Measurements from ENCODE around the gene MTHFD1L. TPM values are rescaled to one million over a fixed set of nuclear protein-coding genes. Genes with fewer than 3 reads are reported as not detected.

The MTHFD1L gene
- total and polyA plus RNA-seq, 2 donors (not counting 1 experiment from before 2014, with no cell fraction given): 36.1 to 48.9 TPM

DNA sequence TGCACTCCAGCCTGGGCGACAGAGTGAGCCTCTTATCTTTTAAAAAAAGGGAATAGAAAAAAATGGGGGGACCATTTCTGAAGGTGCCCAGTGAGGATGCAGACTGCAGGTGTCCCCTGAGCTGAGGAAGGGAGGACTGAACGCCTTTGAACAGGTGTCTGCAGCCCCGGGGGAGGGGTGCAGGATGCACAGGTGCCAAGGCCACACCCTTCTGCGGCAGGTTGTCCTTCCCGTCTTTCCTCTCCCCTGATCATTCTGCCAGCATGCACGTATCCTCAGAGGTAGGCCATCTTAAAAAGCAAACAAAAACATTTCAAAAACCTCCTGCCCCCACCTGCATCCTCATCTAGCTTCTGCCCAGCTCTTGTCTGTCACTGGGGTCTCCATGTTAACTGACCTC is 101.3 kb downstream of the MTHFD1L start:
- Histone ChIP-seq H4K20me1 (ENCODE audit: control insufficient read depth, extremely low read depth, insufficient read depth, low read length) (no peaks in the 10 kb centered on the region), H3K9me3 (ENCODE audit: control insufficient read depth, insufficient read depth, low read depth, low read length) (no peaks in the 10 kb centered on the region), H3K4me1 (ENCODE audit: control insufficient read depth, extremely low read depth, insufficient read depth, low read length) (no peaks in the 10 kb centered on the region), H3K9ac (ENCODE audit: insufficient read depth, low read length) (no peak overlapping the region), H3K4me2 (ENCODE audit: extremely low read depth, insufficient read depth, low read length) (no peak overlapping the region), H3K27me3 (ENCODE audit: control insufficient read depth, insufficient read depth, low read length) (no peaks in the 10 kb centered on the region), H3K36me3 (ENCODE audit: control insufficient read depth, insufficient read depth, low read length) (peaks cover 11% of the 10 kb centered on the region), H3K79me2 (ENCODE audit: control insufficient read depth, insufficient read depth, low read length) (no peaks in the 10 kb centered on the region), H3K4me3 (replicated peaks in 1 of 4; ENCODE audit: control extremely low read depth in 1 of 4, insufficient read depth in 1 of 4, low read depth in 3 of 4, low read length in 4 of 4) (no peak overlapping the region), H2AFZ (ENCODE audit: low read length) (no peak overlapping the region), H3K27ac (ENCODE audit: insufficient read depth, low read length) (no peak overlapping the region)
- DNase-seq (ENCODE audit: low read depth in 2 of 2): no peak
- TF ChIP-seq EZH2 (IDR thresholded peaks at IDR 0.05; ENCODE audit: low read length, missing control alignments): no peak
- TF ChIP-seq, protein P1, sequence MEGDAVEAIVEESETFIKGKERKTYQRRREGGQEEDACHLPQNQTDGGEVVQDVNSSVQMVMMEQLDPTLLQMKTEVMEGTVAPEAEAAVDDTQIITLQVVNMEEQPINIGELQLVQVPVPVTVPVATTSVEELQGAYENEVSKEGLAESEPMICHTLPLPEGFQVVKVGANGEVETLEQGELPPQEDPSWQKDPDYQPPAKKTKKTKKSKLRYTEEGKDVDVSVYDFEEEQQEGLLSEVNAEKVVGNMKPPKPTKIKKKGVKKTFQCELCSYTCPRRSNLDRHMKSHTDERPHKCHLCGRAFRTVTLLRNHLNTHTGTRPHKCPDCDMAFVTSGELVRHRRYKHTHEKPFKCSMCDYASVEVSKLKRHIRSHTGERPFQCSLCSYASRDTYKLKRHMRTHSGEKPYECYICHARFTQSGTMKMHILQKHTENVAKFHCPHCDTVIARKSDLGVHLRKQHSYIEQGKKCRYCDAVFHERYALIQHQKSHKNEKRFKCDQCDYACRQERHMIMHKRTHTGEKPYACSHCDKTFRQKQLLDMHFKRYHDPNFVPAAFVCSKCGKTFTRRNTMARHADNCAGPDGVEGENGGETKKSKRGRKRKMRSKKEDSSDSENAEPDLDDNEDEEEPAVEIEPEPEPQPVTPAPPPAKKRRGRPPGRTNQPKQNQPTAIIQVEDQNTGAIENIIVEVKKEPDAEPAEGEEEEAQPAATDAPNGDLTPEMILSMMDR (conservative IDR thresholded peaks at IDR 0.05 in 1 of 2, IDR thresholded peaks at IDR 0.05 in 1 of 2; ENCODE audit: low read depth in 1 of 2, low read length in 2 of 2): no peak

DNA sequence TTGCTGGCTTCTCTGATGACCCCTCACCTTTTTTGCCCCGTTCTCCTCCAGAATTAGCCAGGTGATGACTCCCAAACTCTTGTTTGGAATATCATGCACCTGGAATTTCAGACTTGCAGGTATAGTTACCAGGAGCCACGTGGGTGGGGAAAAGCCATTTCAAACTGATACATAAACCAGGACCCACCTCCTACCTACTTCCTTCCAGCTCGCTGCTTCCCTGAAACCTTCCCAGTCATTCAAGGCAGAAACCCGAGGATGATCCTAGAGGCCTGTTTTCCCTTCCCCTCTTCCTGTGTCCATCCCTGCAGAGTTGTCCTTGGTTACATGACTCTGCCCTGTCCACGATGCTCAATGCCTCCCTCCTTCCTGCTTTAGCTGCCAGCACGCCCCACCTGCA is 101.9 kb downstream of the MTHFD1L start:
- DNase-seq (ENCODE audit: low read depth in 2 of 2): no peak
- TF ChIP-seq EZH2 (IDR thresholded peaks at IDR 0.05; ENCODE audit: low read length, missing control alignments): no peak
- TF ChIP-seq, protein P1 (conservative IDR thresholded peaks at IDR 0.05 in 1 of 2, IDR thresholded peaks at IDR 0.05 in 1 of 2; ENCODE audit: low read depth in 1 of 2, low read length in 2 of 2): no peak
- no peak overlapping the region for H3K4me2 ChIP-seq (ENCODE audit: extremely low read depth, insufficient read depth, low read length)
- no peaks in the 10 kb centered on the region for H3K79me2 ChIP-seq (ENCODE audit: control insufficient read depth, insufficient read depth, low read length)
- H2AFZ ChIP-seq (ENCODE audit: low read length): no peak overlapping the region
- no peaks in the 10 kb centered on the region for H4K20me1 ChIP-seq (ENCODE audit: control insufficient read depth, extremely low read depth, insufficient read depth, low read length)
- no peaks in the 10 kb centered on the region for H3K4me1 ChIP-seq (ENCODE audit: control insufficient read depth, extremely low read depth, insufficient read depth, low read length)
- H3K27me3 ChIP-seq (ENCODE audit: control insufficient read depth, insufficient read depth, low read length): no peaks in the 10 kb centered on the region
- H3K9me3 ChIP-seq (ENCODE audit: control insufficient read depth, insufficient read depth, low read depth, low read length): no peaks in the 10 kb centered on the region
- no peak overlapping the region for H3K9ac ChIP-seq (ENCODE audit: insufficient read depth, low read length)
- no peak overlapping the region for H3K27ac ChIP-seq (ENCODE audit: insufficient read depth, low read length)
- no peak overlapping the region for H3K4me3 ChIP-seq (replicated peaks in 1 of 4; ENCODE audit: control extremely low read depth in 1 of 4, insufficient read depth in 1 of 4, low read depth in 3 of 4, low read length in 4 of 4)
- peaks cover 11% of the 10 kb centered on the region for H3K36me3 ChIP-seq (ENCODE audit: control insufficient read depth, insufficient read depth, low read length)

DNA sequence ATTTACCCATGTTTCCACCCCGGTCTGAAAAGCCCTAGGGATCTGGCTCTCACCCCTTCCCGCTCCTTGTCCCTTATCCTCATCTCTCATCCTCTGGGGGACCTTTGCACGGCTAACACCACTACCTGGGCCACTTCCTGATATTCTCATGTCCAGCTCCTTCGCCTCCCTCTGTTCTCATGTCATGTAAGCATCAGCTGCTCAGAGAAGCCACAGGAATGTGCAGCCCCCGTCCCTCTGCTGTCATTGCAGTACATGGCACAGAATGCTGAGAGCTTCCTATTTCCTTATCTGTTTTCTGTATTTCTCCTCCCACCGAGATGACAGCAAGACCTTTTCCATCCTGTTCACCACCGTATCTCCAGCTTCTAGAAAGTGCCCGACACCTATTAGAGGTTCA is 102.4 kb downstream of the MTHFD1L start:
- H3K4me2 ChIP-seq (ENCODE audit: extremely low read depth, insufficient read depth, low read length): no peak overlapping the region
- no peak overlapping the region for H2AFZ ChIP-seq (ENCODE audit: low read length)
- no peaks in the 10 kb centered on the region for H3K4me1 ChIP-seq (ENCODE audit: control insufficient read depth, extremely low read depth, insufficient read depth, low read length)
- no peaks in the 10 kb centered on the region for H4K20me1 ChIP-seq (ENCODE audit: control insufficient read depth, extremely low read depth, insufficient read depth, low read length)
- DNase-seq (ENCODE audit: low read depth in 2 of 2): peak in 1 of 2 donors; percentile 5
- H3K9ac ChIP-seq (ENCODE audit: insufficient read depth, low read length): no peak overlapping the region
- no peak overlapping the region for H3K4me3 ChIP-seq (replicated peaks in 1 of 4; ENCODE audit: control extremely low read depth in 1 of 4, insufficient read depth in 1 of 4, low read depth in 3 of 4, low read length in 4 of 4)
- H3K27ac ChIP-seq (ENCODE audit: insufficient read depth, low read length): no peak overlapping the region
- H3K36me3 ChIP-seq (ENCODE audit: control insufficient read depth, insufficient read depth, low read length): peaks cover 9% of the 10 kb centered on the region
- no peaks in the 10 kb centered on the region for H3K79me2 ChIP-seq (ENCODE audit: control insufficient read depth, insufficient read depth, low read length)
- TF ChIP-seq, protein P1 (conservative IDR thresholded peaks at IDR 0.05 in 1 of 2, IDR thresholded peaks at IDR 0.05 in 1 of 2; ENCODE audit: low read depth in 1 of 2, low read length in 2 of 2): no peak
- TF ChIP-seq EZH2 (IDR thresholded peaks at IDR 0.05; ENCODE audit: low read length, missing control alignments): no peak
- H3K27me3 ChIP-seq (ENCODE audit: control insufficient read depth, insufficient read depth, low read length): no peaks in the 10 kb centered on the region
- no peaks in the 10 kb centered on the region for H3K9me3 ChIP-seq (ENCODE audit: control insufficient read depth, insufficient read depth, low read depth, low read length)

Measured in fibroblast of lung (primary cell).